ENCODE measurements around the gene SHE. TPM values are rescaled to one million over a fixed set of nuclear protein-coding genes. Genes with fewer than 3 reads are reported as not detected.

Gene SHE
- total RNA-seq, 2 donors from 2014 or later = 10.8 to 19.9 TPM

- Histone ChIP-seq H3K4me1 (peaks cover 0 to 14% of the 10 kb centered on the region in 2 donors), H3K4me3 (no peak overlapping the region), H3K36me3 (peaks cover 7% of the 10 kb centered on the region), H3K27ac (no peak overlapping the region), H3K9me3 (no peaks in the 10 kb centered on the region), H3K27me3 (no peaks in the 10 kb centered on the region)
- no peak for DNase-seq (ENCODE audit: low spot score)
- TF ChIP-seq CTCF (IDR thresholded peaks at IDR 0.05) = no peak
Measured at GRCh38 chr1:154460695-154461260, 41.4 kb downstream of the SHE start.

GRCh38 chr1:154459080-154459479 lies 43.1 kb downstream of the SHE start:
- no peaks in the 10 kb centered on the region for H3K9me3 ChIP-seq
- DNase-seq (ENCODE audit: low spot score) = no peak
- H3K36me3 ChIP-seq = peaks cover 10% of the 10 kb centered on the region
- no peak overlapping the region for H3K4me3 ChIP-seq
- no peak overlapping the region for H3K27ac ChIP-seq
- no peaks in the 10 kb centered on the region for H3K27me3 ChIP-seq
- TF ChIP-seq CTCF (IDR thresholded peaks at IDR 0.05) = no peak
- peaks cover 0 to 14% of the 10 kb centered on the region in 2 donors for H3K4me1 ChIP-seq

- Histone ChIP-seq H3K27ac (no peak overlapping the region), H3K36me3 (peaks cover 15% of the 10 kb centered on the region), H3K27me3 (no peaks in the 10 kb centered on the region), H3K9me3 (no peaks in the 10 kb centered on the region), H3K4me3 (no peak overlapping the region), H3K4me1 (peaks cover 0 to 9% of the 10 kb centered on the region in 2 donors)
- DNase-seq (ENCODE audit: low spot score) = no peak
- no peak for TF ChIP-seq CTCF (IDR thresholded peaks at IDR 0.05)
Measured at GRCh38 chr1:154456631-154457030, 45.6 kb downstream of the SHE start.

GRCh38 chr1:154454386-154455120 lies 47.7 kb downstream of the SHE start:
- TF ChIP-seq CTCF (IDR thresholded peaks at IDR 0.05) = no peak
- Histone ChIP-seq H3K9me3 (no peaks in the 10 kb centered on the region), H3K27me3 (no peaks in the 10 kb centered on the region), H3K27ac (no peak overlapping the region), H3K4me1 (peaks cover 0 to 9% of the 10 kb centered on the region in 2 donors), H3K36me3 (peaks cover 28% of the 10 kb centered on the region), H3K4me3 (no peak overlapping the region)
- no peak for DNase-seq (ENCODE audit: low spot score)

- Histone ChIP-seq H3K9me3 (no peaks in the 10 kb centered on the region), H3K36me3 (peaks cover 33% of the 10 kb centered on the region), H3K4me1 (peaks cover 0 to 9% of the 10 kb centered on the region in 2 donors), H3K27me3 (no peaks in the 10 kb centered on the region), H3K4me3 (no peak overlapping the region), H3K27ac (no peak overlapping the region)
- no peak for TF ChIP-seq CTCF (IDR thresholded peaks at IDR 0.05)
- no peak for DNase-seq (ENCODE audit: low spot score)
Measured at GRCh38 chr1:154453574-154454352, 48.4 kb downstream of the SHE start.

All from right atrium auricular region (tissue), 2 donors.